Measurements from ENCODE around the gene RAB20. TPM values are rescaled to one million over a fixed set of nuclear protein-coding genes. Genes with fewer than 3 reads are reported as not detected.
A peak's percentile ranks its signal among the peaks of the same experiment; 100 is the strongest.
"Not testable (repeated sequence)": the region's sequence is repeated elsewhere in the genome, so short reads cannot be mapped to it uniquely, and the experiment has no call there.

Gene RAB20
- total RNA-seq, 1 experiment from 2014 or later, result 5.8 TPM

DNA sequence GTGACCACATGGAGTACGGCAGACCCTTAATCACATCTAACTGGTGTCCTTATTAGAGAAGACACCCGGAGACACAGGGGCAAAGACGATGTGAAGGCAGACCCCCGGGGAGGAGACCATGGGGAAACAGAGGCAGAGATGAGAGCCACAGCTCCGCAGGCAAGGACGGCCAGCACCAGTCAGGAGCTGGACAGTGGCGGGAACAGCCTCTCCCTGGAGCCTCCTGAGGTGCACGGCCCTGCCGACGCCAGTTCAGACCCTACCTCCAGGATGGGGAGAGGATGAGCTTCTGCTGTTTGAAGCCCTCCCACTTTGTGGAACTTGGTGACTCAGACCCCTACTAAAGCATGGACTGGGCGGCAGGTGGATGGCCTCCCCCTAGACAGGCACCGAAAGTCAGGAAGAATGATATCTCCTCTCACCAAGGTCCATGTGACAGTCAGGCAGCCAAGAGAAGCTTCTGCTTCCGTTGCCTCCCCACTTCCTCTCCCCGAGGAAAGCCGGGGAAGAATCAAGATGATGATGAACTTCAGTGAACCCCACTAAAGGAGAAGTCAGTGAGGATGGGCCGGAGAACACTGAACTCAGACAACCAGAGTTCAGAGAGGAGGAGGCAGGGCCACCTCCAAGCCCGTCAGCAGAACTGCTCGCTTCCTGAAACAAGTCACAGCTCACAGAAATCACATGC lies 25.4 kb downstream of the RAB20 start:
- no peak overlapping the region for H3K27ac ChIP-seq
- H3K9me3 ChIP-seq (replicated peaks), result no peaks in the 10 kb centered on the region; the same call in 1 of the 2 replicates

DNA sequence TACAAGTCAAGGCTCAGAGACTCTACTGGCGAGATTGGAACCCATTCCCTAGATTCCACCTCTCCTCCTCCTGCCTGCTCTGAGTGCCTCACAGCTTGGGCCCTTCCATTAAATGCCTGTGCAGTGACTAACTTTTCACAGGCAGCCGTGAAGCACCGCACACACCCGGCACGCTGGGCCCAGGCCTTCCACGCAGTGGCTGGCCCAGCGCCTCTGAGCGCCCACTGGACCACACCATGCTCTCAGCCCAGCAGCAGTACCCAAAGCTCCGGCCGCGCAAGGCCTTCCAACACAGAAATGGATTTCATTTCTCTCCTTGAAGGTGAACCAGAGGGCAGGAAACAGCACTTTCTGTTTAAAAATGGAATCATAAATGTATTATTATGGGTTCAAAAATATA lies 26.0 kb downstream of the RAB20 start:
- no peak for DNase-seq
- no peaks in the 10 kb centered on the region; the same call in 1 of the 2 replicates for H3K9me3 ChIP-seq (replicated peaks)
- H3K36me3 ChIP-seq, result no peaks in the 10 kb centered on the region
- H3K27me3 ChIP-seq, result no peaks in the 10 kb centered on the region
- H3K4me1 ChIP-seq, result peaks cover 5% of the 10 kb centered on the region
- no peak overlapping the region for H3K4me3 ChIP-seq
- no peak overlapping the region for H3K27ac ChIP-seq

More for the DNA sequence above, 25.4 kb downstream of the RAB20 start:
- no peaks in the 10 kb centered on the region for H3K36me3 ChIP-seq
- DNase-seq, result no peak
- H3K4me3 ChIP-seq, result no peak overlapping the region
- peaks cover 9% of the 10 kb centered on the region for H3K4me1 ChIP-seq
- no peaks in the 10 kb centered on the region for H3K27me3 ChIP-seq

DNA sequence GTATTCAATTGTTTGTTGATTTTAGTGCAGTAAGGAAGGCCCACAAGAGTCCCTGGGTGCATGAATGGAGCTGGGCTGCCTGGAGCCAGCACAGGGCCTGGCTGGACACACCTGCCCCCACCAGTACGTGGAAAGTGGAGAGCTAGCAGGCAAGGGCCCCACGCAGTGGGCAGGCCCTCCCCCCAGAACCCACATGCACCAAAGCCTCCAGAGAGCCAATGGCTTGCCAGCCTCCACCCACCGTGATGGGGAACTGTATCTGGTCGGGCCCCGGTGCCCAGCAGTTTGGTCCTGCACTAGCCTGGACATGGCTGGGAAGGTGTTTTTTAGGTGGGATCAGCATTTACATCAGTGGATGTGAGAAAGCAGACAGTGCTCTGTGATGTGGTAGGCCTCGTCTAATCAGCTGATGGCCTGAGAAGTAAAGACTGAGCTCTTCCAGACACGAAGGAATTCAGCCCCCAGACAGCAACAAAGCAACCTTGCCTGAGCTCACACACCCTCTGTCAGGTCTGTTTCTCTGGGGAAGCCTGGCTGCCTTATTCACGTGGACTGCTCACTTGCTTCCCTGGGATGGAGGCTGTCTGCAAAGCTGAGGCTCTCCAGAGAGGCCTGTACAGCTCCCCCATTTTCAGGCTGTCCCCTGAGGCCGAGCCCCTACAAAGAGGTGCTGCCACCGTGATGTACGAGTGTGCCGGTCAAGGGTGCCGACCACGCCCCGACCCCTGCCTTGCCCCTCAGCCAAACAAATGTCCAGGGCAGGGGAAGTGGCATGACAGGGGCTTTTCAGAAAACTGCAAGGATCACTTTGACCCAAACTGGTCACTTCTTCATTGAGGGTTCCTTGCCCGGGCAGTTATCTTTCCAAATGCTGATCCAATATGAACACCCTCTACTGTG lies 27.5 kb downstream of the RAB20 start:
- DNase-seq, result no peak
- no peaks in the 10 kb centered on the region for H3K27me3 ChIP-seq
- H3K9me3 ChIP-seq (replicated peaks), result no peaks in the 10 kb centered on the region
- H3K4me3 ChIP-seq, result no peak overlapping the region
- H3K36me3 ChIP-seq, result no peaks in the 10 kb centered on the region
- no peak overlapping the region for H3K27ac ChIP-seq
- H3K4me1 ChIP-seq, result peaks cover 7% of the 10 kb centered on the region

- H3K9me3 ChIP-seq (replicated peaks); H3K27me3 ChIP-seq; H3K36me3 ChIP-seq; H3K27ac ChIP-seq; DNase-seq; H3K4me3 ChIP-seq: not testable (repeated sequence)
- H3K4me1 ChIP-seq, result peaks cover 15% of the 10 kb centered on the region
Observed at GRCh38 chr13:110532258-110532657, 29.3 kb downstream of the RAB20 start.

- Histone ChIP-seq H3K27me3 (no peaks in the 10 kb centered on the region), H3K27ac (no peak overlapping the region), H3K4me3 (no peak overlapping the region), H3K4me1 (peaks cover 15% of the 10 kb centered on the region), H3K9me3 (replicated peaks) (no peaks in the 10 kb centered on the region), H3K36me3 (no peaks in the 10 kb centered on the region)
- no peak for DNase-seq
Observed at GRCh38 chr13:110531671-110532083, 29.8 kb downstream of the RAB20 start.

GRCh38 chr13:110531100-110531499 lies 30.4 kb downstream of the RAB20 start:
- H3K9me3 ChIP-seq (replicated peaks), result no peaks in the 10 kb centered on the region
- DNase-seq, result no peak
- H3K4me1 ChIP-seq, result peaks cover 15% of the 10 kb centered on the region
- H3K36me3 ChIP-seq, result no peaks in the 10 kb centered on the region
- no peaks in the 10 kb centered on the region for H3K27me3 ChIP-seq
- no peak overlapping the region for H3K4me3 ChIP-seq
- no peak overlapping the region for H3K27ac ChIP-seq

GRCh38 chr13:110529522-110530311 lies 31.8 kb downstream of the RAB20 start:
- Histone ChIP-seq H3K9me3 (replicated peaks) (no peaks in the 10 kb centered on the region), H3K4me3 (no peak overlapping the region), H3K36me3 (no peaks in the 10 kb centered on the region), H3K4me1 (peaks cover 18% of the 10 kb centered on the region), H3K27me3 (no peaks in the 10 kb centered on the region), H3K27ac (peak overlapping the region; percentile 68)
- no peak for DNase-seq

DNA sequence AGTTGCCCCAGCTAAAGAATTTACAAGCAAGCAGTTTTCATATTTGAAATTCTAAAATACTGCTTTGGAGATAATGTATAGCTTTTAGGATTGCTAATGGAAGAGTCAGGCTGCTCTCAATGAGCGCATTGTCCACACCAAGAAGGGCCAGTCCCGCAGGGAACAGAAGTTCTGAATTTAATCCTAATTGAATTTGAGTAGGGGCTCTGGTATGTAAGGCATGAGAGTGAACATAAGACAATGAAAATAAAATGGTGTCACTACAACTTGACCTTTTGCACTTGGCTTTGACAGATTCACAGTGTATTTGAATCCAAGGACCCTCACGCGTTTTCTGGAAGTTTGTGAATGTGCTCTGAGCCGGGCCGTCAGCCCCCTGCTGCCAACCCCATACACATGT lies 32.6 kb downstream of the RAB20 start:
- Histone ChIP-seq H3K4me1 (peaks cover 18% of the 10 kb centered on the region), H3K36me3 (no peaks in the 10 kb centered on the region), H3K27ac (peak overlapping the region; percentile 68), H3K27me3 (no peaks in the 10 kb centered on the region), H3K9me3 (replicated peaks) (no peaks in the 10 kb centered on the region), H3K4me3 (no peak overlapping the region)
- DNase-seq, result peak; percentile 62 to 69

DNA sequence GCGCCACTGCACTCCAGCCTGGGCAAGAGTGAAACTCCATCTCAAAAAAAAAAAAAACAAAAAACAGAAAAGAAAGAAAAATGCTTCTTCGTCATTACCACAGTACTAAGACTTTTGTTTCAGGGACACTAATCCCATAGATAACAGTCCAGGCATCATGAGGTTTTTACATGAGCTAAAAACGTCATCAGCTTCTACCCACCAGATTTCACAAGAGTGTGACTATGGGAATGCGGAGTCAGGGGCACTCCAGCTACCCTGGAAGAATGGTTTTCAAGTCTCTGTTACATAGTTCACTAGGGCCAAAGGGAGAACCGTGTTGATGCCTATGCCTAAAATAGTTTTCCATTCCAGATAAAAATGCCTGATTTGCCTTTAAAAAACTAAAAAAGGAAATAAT lies 33.2 kb downstream of the RAB20 start:
- peaks cover 18% of the 10 kb centered on the region for H3K4me1 ChIP-seq
- no peaks in the 10 kb centered on the region for H3K36me3 ChIP-seq
- peak overlapping the region; percentile 68 for H3K27ac ChIP-seq
- H3K27me3 ChIP-seq, result no peaks in the 10 kb centered on the region
- no peaks in the 10 kb centered on the region for H3K9me3 ChIP-seq (replicated peaks)
- H3K4me3 ChIP-seq, result no peak overlapping the region
- DNase-seq, result peak; percentile 34 to 52

- DNase-seq, result no peak
- peaks cover 23% of the 10 kb centered on the region for H3K4me1 ChIP-seq
- no peaks in the 10 kb centered on the region for H3K9me3 ChIP-seq (replicated peaks)
- H3K4me3 ChIP-seq, result no peak overlapping the region
- H3K27me3 ChIP-seq, result no peaks in the 10 kb centered on the region
- no peak overlapping the region for H3K27ac ChIP-seq
- no peaks in the 10 kb centered on the region for H3K36me3 ChIP-seq
Observed at GRCh38 chr13:110525328-110526319, 35.9 kb downstream of the RAB20 start.

- DNase-seq, result no peak
- H3K9me3 ChIP-seq (replicated peaks), result no peaks in the 10 kb centered on the region
- H3K36me3 ChIP-seq, result no peaks in the 10 kb centered on the region
- H3K4me1 ChIP-seq, result peaks cover 23% of the 10 kb centered on the region
- no peak overlapping the region for H3K27ac ChIP-seq
- no peaks in the 10 kb centered on the region for H3K27me3 ChIP-seq
- H3K4me3 ChIP-seq, result no peak overlapping the region
Observed at GRCh38 chr13:110524541-110525257, 36.8 kb downstream of the RAB20 start.

GRCh38 chr13:110523838-110524540 lies 37.5 kb downstream of the RAB20 start:
- H3K4me1 ChIP-seq, result peaks cover 18% of the 10 kb centered on the region
- DNase-seq, result no peak
- no peak overlapping the region for H3K27ac ChIP-seq
- no peaks in the 10 kb centered on the region for H3K27me3 ChIP-seq
- H3K9me3 ChIP-seq (replicated peaks), result no peaks in the 10 kb centered on the region
- H3K36me3 ChIP-seq, result no peaks in the 10 kb centered on the region
- H3K4me3 ChIP-seq, result no peak overlapping the region

DNA sequence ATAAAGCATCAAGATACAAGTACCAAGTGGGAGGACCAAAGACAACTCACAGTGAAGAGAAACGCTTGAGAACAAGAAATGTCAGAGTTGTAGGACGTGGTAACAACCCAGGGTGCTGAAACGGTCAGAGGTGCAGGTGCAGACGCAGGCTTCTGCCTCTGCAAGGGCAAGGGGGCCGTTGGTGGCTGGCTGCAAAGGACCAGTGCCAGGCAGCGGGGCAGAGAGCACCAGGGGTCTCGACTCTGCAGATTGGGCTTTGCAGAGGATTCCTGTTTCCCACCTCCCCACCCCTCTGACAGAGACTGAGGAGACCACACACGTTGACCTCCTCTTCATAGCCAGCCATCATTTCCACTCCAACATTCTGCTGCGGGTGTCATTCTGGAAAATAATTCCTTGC lies 38.3 kb downstream of the RAB20 start:
- no peaks in the 10 kb centered on the region for H3K36me3 ChIP-seq
- no peak overlapping the region for H3K4me3 ChIP-seq
- DNase-seq, result no peak
- no peak overlapping the region for H3K27ac ChIP-seq
- peaks cover 11% of the 10 kb centered on the region for H3K4me1 ChIP-seq
- no peaks in the 10 kb centered on the region for H3K27me3 ChIP-seq
- no peaks in the 10 kb centered on the region for H3K9me3 ChIP-seq (replicated peaks)
